Prostate gland (tissue), 2 donors: ENCODE results near the gene IGSF10.

Experiments
- POLR2A ChIP-seq: fragments of 450-650 bp; IDR thresholded peaks from one replicate; pipeline ENCODE4 v1.6.1; 2016; ENCODE audit warnings: antibody characterized with exemption, mild to moderate bottlenecking
- TF ChIP-seq, protein P1 (sequence below), 4 experiments: fragments of 200-600 bp in 2 of 4; fragments of 450-650 bp in 2 of 4; sonication (generic) in 2 of 4; IDR thresholded peaks; 1 replicate in 3 of 4; 2 replicates in 1 of 4; pipeline ENCODE4 v1.5.1; 2016 to 2019; ENCODE audit warnings: antibody characterized with exemption in 4 of 4, mild to moderate bottlenecking in 2 of 4, moderate library complexity in 2 of 4

DNA sequence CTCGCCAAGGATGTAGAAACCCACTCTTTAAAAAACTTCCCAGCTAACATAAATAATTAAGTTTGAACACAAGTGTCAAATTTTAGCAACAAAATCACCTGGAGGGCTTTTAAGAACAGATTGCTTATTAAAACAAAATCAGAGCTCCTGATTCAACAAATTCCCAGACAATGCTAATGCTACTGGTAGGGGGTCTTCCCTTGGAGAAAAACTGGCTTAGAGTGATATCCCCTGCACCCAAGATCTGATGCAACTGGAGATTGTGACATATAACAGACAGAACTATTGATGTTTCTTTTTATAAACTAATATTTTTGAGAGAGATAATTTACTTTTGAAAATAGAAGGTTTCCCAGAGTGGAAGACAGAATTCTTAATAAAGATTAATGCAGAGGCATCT is 19.9 kb downstream of the IGSF10 start:
- TF ChIP-seq, protein P1, sequence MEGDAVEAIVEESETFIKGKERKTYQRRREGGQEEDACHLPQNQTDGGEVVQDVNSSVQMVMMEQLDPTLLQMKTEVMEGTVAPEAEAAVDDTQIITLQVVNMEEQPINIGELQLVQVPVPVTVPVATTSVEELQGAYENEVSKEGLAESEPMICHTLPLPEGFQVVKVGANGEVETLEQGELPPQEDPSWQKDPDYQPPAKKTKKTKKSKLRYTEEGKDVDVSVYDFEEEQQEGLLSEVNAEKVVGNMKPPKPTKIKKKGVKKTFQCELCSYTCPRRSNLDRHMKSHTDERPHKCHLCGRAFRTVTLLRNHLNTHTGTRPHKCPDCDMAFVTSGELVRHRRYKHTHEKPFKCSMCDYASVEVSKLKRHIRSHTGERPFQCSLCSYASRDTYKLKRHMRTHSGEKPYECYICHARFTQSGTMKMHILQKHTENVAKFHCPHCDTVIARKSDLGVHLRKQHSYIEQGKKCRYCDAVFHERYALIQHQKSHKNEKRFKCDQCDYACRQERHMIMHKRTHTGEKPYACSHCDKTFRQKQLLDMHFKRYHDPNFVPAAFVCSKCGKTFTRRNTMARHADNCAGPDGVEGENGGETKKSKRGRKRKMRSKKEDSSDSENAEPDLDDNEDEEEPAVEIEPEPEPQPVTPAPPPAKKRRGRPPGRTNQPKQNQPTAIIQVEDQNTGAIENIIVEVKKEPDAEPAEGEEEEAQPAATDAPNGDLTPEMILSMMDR (IDR thresholded peaks at IDR 0.05), result no peak
- no peak for TF ChIP-seq POLR2A
